GM18517 (cell line): ENCODE data around the gene CCNB3.
A peak's percentile ranks its signal among the peaks of the same experiment; 100 is the strongest.
"Not testable (repeated sequence)": the region's sequence is repeated elsewhere in the genome, so short reads cannot be mapped to it uniquely, and the experiment has no call there.

Experiments used
- ATAC-seq: cut with Tn5 transposase; IDR thresholded peaks from one replicate; pipeline ENCODE4 v1.9.1; 2021; ENCODE audit warnings: mild to moderate bottlenecking, moderate library complexity; ENCODE audit not compliant: unreplicated experiment

The CCNB3 gene, protein sequence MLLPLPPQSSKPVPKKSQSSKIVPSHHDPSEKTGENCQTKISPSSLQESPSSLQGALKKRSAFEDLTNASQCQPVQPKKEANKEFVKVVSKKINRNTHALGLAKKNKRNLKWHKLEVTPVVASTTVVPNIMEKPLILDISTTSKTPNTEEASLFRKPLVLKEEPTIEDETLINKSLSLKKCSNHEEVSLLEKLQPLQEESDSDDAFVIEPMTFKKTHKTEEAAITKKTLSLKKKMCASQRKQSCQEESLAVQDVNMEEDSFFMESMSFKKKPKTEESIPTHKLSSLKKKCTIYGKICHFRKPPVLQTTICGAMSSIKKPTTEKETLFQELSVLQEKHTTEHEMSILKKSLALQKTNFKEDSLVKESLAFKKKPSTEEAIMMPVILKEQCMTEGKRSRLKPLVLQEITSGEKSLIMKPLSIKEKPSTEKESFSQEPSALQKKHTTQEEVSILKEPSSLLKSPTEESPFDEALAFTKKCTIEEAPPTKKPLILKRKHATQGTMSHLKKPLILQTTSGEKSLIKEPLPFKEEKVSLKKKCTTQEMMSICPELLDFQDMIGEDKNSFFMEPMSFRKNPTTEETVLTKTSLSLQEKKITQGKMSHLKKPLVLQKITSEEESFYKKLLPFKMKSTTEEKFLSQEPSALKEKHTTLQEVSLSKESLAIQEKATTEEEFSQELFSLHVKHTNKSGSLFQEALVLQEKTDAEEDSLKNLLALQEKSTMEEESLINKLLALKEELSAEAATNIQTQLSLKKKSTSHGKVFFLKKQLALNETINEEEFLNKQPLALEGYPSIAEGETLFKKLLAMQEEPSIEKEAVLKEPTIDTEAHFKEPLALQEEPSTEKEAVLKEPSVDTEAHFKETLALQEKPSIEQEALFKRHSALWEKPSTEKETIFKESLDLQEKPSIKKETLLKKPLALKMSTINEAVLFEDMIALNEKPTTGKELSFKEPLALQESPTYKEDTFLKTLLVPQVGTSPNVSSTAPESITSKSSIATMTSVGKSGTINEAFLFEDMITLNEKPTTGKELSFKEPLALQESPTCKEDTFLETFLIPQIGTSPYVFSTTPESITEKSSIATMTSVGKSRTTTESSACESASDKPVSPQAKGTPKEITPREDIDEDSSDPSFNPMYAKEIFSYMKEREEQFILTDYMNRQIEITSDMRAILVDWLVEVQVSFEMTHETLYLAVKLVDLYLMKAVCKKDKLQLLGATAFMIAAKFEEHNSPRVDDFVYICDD (N-terminal part only)

DNA sequence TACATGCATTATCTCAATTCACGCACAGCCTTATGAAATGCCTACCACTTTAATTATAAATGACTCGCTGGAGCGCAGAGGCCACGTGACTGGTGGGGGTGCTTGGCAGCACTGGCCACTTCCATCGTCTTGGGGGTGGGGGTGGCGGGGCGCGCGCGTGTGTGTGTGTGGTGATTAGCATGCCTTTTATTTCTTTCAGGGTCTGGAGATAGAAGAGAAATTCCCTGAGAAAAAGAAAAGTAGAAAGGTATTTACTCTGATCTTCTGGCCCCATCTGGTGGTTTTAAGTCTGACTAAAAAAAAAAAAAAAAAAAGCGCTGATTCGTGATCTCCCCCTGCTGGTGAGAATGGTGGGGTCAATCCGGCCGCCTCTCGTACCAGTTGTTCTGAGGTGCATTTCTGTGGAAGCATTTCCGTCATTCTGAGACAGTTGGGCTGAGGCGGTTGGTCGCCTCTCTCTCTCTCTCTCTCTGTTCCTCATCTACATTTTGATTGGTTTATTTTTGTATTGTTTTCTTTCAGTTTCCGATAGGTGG, at the start of gene CCNB3:
CCNB3 (plus strand) TSS at position 402 of the 536 bp plus-strand sequence. CDS start 80,399 bp downstream, outside the sequence.
- ATAC-seq: peak; percentile 96

- no peak for ATAC-seq
These were observed 46.9 kb upstream of the CCNB3 start for GRCh38 chrX:50157545-50158135.

DNA sequence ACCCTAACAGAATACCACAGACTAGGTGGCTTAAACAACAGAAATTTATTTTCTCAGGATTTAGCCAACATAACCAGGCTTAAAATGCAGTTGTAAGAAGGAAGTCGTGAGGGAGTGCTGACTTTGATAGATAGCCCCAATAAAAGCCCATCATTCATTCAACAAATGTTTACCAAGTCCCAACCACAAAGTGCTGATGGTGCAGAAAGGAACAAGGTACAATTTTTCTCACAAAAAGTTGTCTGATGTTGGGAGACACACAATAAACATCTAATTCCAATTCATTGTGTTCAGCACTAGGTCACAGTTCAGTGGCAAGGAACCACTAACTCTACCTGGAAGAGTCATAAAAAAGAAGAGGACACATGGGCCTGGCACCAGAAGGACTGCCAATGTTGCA, 46.0 kb upstream of the CCNB3 start:
- no peak for ATAC-seq

DNA sequence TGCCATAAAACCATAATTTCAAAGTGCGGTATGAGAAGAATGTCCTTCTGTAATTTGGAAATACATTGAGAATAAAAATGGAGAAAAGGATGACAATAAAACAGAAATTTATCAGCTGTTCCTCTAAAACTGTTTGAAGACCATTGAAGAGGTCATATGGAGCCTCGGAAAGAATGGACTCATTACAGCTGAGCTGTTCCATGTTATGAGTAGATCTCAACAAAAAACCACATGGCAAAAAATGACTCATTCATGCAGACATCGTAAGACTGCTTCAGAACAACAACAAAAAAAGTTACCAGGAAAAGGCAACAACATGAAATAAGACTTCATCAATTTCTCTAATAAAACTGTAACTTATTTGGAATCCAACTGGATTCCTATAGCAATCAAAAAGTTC, 43.4 kb upstream of the CCNB3 start:
- ATAC-seq: no peak

DNA sequence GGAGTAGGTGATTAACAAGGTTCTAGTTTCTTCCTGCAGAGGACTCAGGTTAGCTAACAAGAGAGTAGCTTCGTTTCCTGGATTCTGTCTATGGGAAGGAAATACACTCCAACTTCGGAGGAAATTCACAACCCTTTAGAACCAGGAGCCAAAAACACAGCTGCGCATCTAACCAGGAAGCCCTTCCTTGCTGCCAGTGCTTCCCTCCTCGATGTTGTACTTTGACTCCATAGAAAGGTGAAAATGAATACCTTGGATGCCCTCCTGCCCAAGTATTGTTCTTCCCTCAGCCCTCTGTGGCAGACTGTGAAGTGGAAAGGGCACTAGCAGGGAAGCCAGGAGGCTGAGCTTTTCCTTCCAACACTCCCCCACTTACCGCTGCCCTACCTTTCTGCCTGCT, 38.8 kb upstream of the CCNB3 start:
- ATAC-seq: no peak

DNA sequence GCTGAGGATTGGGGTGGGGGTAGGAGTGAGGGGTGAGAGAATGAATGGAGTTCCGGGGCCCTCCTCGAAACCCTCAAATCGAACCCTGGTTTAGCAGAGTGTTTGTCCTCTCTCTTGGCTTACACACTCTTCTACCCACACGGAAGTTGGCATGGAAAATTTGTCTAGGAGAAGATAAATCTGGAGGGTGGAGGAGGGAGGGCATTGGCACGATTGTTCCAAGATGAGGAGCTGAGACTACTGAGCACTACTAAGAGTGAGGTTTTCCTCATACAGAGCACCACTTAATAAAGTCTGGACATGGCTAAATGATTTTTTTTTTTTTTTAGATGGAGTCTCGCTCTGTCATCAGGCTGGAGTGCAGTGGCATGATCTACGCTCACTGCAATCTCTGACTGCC, 37.2 kb upstream of the CCNB3 start:
- ATAC-seq: no peak

- no peak for ATAC-seq
These were observed 36.3 kb upstream of the CCNB3 start for GRCh38 chrX:50168241-50168687.

GRCh38 chrX:50169717-50170116, 34.8 kb upstream of the CCNB3 start:
- no peak for ATAC-seq

- ATAC-seq: no peak
These were observed 24.3 kb upstream of the CCNB3 start for GRCh38 chrX:50180073-50180940.

DNA sequence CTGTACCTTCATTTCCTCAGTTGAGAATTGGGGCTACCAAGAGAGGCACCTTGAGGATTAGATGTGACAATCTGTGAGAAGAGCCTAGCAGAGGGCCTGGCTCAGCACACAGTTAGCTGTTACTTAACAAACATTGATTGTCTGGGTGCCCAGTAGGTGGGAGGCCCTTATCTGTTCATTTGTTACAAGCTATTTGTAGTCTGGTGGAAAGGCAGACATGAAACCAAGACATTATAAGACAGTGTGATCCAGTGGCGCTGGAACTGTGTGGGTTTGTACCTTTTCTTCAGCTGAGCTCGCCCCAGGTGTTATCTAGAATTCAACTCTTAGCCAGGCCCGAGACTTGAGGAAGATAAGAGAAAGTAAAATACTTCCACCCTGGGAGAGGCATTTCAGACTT, 20.7 kb upstream of the CCNB3 start:
- ATAC-seq: no peak

- ATAC-seq: no peak
These were observed 15.5 kb upstream of the CCNB3 start for GRCh38 chrX:50188859-50189600.

- no peak for ATAC-seq
These were observed 6.2 kb upstream of the CCNB3 start for GRCh38 chrX:50198348-50198747.

- no peak for ATAC-seq
These were observed 3.7 kb upstream of the CCNB3 start, which contains the start of gene AKAP4 for GRCh38 chrX:50200907-50201306. Gene AKAP4 (minus strand): TSS chrX:50201007. CDS start chrX:50200889, 118 bp downstream.

GRCh38 chrX:50202539-50202938, 2.0 kb upstream of the CCNB3 start:
- ATAC-seq: no peak

DNA sequence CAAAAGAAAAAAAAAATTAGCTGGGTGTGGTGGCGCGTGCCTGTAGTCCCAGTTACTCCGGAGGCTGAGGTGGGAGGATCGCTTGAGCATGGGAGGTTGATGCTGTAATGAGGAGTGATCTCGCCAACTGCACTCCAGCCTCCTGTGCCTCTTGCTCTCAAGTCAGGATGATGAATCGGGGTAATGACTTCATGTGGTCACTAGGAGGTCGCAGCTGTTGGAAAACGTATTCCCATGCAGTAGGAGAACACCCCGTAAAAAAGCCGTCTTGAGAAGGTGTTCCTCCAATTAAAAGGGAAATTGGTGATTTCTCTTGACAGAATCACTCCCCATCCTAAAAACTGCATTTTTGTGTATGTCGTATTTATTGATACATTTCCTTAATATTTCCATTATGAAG, 2.2 kb downstream of the CCNB3 start:
- no peak for ATAC-seq

DNA sequence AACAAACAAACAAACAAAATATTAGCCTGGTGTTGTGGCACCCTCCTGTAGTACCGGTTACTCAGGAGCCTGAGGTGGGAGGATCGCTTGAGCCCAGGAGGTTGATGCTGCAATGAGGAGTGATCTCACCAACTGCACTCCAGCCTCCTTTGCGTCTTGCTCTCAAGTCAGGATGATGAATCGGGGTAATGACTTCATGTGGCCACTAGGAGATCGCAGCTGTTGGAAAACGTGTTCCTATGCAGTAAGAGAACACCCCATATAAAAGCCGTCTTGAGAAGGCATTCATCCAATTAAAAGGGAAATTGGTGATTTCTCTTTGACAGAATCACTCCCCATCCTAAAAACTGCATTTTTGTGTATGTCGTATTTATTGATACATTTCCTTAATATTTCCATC, 6.9 kb downstream of the CCNB3 start:
- no peak for ATAC-seq

GRCh38 chrX:50281253-50281652, 76.7 kb downstream of the CCNB3 start:
- no peak for ATAC-seq

DNA sequence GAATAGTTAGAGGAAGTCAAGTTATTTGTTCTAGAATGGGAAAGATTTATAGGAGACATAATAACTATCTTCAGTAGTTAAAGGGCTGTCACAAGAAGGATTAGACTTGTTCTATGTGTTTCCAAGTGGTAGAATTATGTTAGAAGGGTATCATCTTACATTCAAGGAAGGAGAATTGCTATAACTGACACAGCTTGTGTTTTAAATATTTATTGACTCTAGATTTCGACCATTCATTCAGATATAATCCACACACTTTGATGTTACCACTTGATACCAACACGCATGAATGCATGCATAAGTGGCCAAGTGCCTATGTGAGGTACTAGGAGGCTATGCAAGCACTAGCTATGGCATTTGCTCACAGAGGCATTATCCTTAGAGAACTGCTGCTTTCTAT, 122.7 kb downstream of the CCNB3 start:
- ATAC-seq: no peak

GRCh38 chrX:50332668-50333067, 128.1 kb downstream of the CCNB3 start:
- ATAC-seq: not testable (repeated sequence)
